ENCODE results near the gene SIGLEC7. TPM values are rescaled to one million over a fixed set of nuclear protein-coding genes. Genes with fewer than 3 reads are reported as not detected.

Gene SIGLEC7
- total and polyA plus RNA-seq, 7 donors = 1.1 to 8.3 (median 2.5) TPM

GRCh38 chr19:51131780-51132680 is 10.1 kb upstream of the SIGLEC7 start:
- Histone ChIP-seq H3K27ac (peak overlapping the region in 1 of 4 donors; percentile 32), H3K4me1 (no peaks in the 10 kb centered on the region), H3K9me3 (no peaks in the 10 kb centered on the region), H3K36me3 (no peaks in the 10 kb centered on the region), H3K27me3 (peaks cover 0 to 17% (median 0%) of the 10 kb centered on the region in 3 donors), H3K4me3 (no peak overlapping the region)
- intact Hi-C loops (cut with DNase I) = no loop called here
- TF ChIP-seq POLR2AphosphoS5 (IDR thresholded peaks at IDR 0.05) = peak in 2 of 4 donors; percentile 5 to 20
- TF ChIP-seq POLR2A (IDR thresholded peaks at IDR 0.05) = no peak
- WGBS, 2 donors = 43 to 45% methylated on average over 24 of the region's 24 CpGs
- peak; percentile 70 for DNase-seq

- no peaks in the 10 kb centered on the region for H3K36me3 ChIP-seq
- DNase-seq = no peak
- H3K4me3 ChIP-seq = no peak overlapping the region
- intact Hi-C loops (cut with DNase I) = no loop called here
- H3K9me3 ChIP-seq = no peaks in the 10 kb centered on the region
- 57 to 77% methylated on average over 5 of the region's 5 CpGs for WGBS, 2 donors
- no peak overlapping the region for H3K27ac ChIP-seq
- TF ChIP-seq CTCF (IDR thresholded peaks at IDR 0.05) = no peak
- TF ChIP-seq EP300 (IDR thresholded peaks at IDR 0.05) = no peak
- TF ChIP-seq POLR2A (IDR thresholded peaks at IDR 0.05) = no peak
- TF ChIP-seq POLR2AphosphoS5 (IDR thresholded peaks at IDR 0.05) = no peak
- no peaks in the 10 kb centered on the region for H3K4me1 ChIP-seq
- peaks cover 0 to 29% (median 1%) of the 10 kb centered on the region in 3 donors for H3K27me3 ChIP-seq
Measured at GRCh38 chr19:51135004-51135403, 7.1 kb upstream of the SIGLEC7 start.

- TF ChIP-seq POLR2AphosphoS5 (IDR thresholded peaks at IDR 0.05) (no peak), POLR2A (IDR thresholded peaks at IDR 0.05) (no peak), CTCF (IDR thresholded peaks at IDR 0.05) (no peak), EP300 (IDR thresholded peaks at IDR 0.05) (no peak)
- Histone ChIP-seq H3K27ac (peak overlapping the region in 2 of 4 donors; percentile 38 to 57), H3K9me3 (no peaks in the 10 kb centered on the region), H3K27me3 (peaks cover 0 to 30% (median 5%) of the 10 kb centered on the region in 3 donors), H3K4me3 (no peak overlapping the region), H3K4me1 (no peaks in the 10 kb centered on the region), H3K36me3 (no peaks in the 10 kb centered on the region)
- WGBS, 2 donors = 73 to 83% methylated on average over 8 of the region's 8 CpGs
- intact Hi-C loops (cut with DNase I) = no loop called here
- DNase-seq = no peak
Measured at GRCh38 chr19:51135986-51136762, 5.9 kb upstream of the SIGLEC7 start.

GRCh38 chr19:51136851-51137551 is 5.1 kb upstream of the SIGLEC7 start:
- 59 to 75% methylated on average over 12 of the region's 12 CpGs for WGBS, 2 donors
- no peaks in the 10 kb centered on the region for H3K4me1 ChIP-seq
- no peaks in the 10 kb centered on the region for H3K9me3 ChIP-seq
- H3K27ac ChIP-seq = peak overlapping the region in 3 of 4 donors; percentile 39 to 57 (median 49)
- peaks cover 0 to 30% (median 5%) of the 10 kb centered on the region in 3 donors for H3K27me3 ChIP-seq
- no peaks in the 10 kb centered on the region for H3K36me3 ChIP-seq
- peak; percentile 60 for DNase-seq
- no peak for TF ChIP-seq POLR2A (IDR thresholded peaks at IDR 0.05)
- TF ChIP-seq CTCF (IDR thresholded peaks at IDR 0.05) = no peak
- no peak for TF ChIP-seq EP300 (IDR thresholded peaks at IDR 0.05)
- TF ChIP-seq POLR2AphosphoS5 (IDR thresholded peaks at IDR 0.05) = no peak
- intact Hi-C loops (cut with DNase I) = no loop called here
- no peak overlapping the region for H3K4me3 ChIP-seq
